Measurements from ENCODE around the gene KCNJ1. TPM values are rescaled to one million over a fixed set of nuclear protein-coding genes. Genes with fewer than 3 reads are reported as not detected.

The KCNJ1 gene
- total and polyA plus RNA-seq, 9 of the 15 experiments (the other 6 are each of a cell fraction or from before 2014, with no cell fraction given), result not detected

- no peaks in the 10 kb centered on the region for H3K9me3 ChIP-seq (replicated peaks; ENCODE audit: control insufficient read depth, insufficient read depth, low read depth, low read length)
- no peak overlapping the region for H3K4me3 ChIP-seq
- no peaks in the 10 kb centered on the region for H3K9me1 ChIP-seq (ENCODE audit: control insufficient read depth, insufficient read depth, low read length)
- ATAC-seq (no peak), FAIRE-seq (no peak), DNase-seq (ENCODE audit: extremely low read depth in 1 of 4, low spot score in 3 of 4) (no peak)
- H3K4me1 ChIP-seq (replicated peaks in 1 of 2; ENCODE audit: control insufficient read depth in 2 of 2, insufficient read depth in 2 of 2, low read length in 2 of 2), result no peaks in the 10 kb centered on the region
- in situ Hi-C loops (cut with MboI) (no loop called here), intact Hi-C loops (cut with micrococcal nuclease) (no loop called here)
- H4K20me1 ChIP-seq (replicated peaks; ENCODE audit: control insufficient read depth, insufficient read depth, low read length), result no peaks in the 10 kb centered on the region
- no TSS peak for BruUV-seq (replicated peaks)
- no peak overlapping the region for H3K9ac ChIP-seq (ENCODE audit: insufficient read depth in 1 of 2, low read depth in 2 of 2, low read length in 2 of 2)
- ChIA-PET POLR2A (interaction anchor here (0.6 kb wide), 1 partner anchor 32 kb away, joined by 3 read pairs; no protein-coding TSS in a partner anchor), CTCF (ENCODE audit: low intra/inter-chr PET ratio) (no interaction called here)
- H3K36me3 ChIP-seq (ENCODE audit: control insufficient read depth, insufficient read depth, low read length), result no peaks in the 10 kb centered on the region
- under 1% methylated on average over 16 of the region's 18 CpGs for WGBS (ENCODE audit: insufficient coverage, low coverage, missing lambda C conversion rate)
- H2AFZ ChIP-seq (ENCODE audit: low read depth, low read length), result no peak overlapping the region
- no peak overlapping the region for H3K4me2 ChIP-seq (ENCODE audit: insufficient read depth, low read length)
- no peak overlapping the region for H3K27ac ChIP-seq (ENCODE audit: extremely low read depth, low read depth, low read length)
- TF ChIP-seq STAG1 (CRISPR knock-in tag; IDR thresholded peaks at IDR 0.05; ENCODE audit: borderline replicate concordance) (no peak), ZC3H4 (CRISPR knock-in tag; IDR thresholded peaks at IDR 0.05; ENCODE audit: borderline replicate concordance) (no peak), ZFP30 (CRISPR knock-in tag; IDR thresholded peaks at IDR 0.05; ENCODE audit: borderline replicate concordance) (no peak), ZNF324 (CRISPR knock-in tag; IDR thresholded peaks at IDR 0.05) (no peak)
- no peaks in the 10 kb centered on the region for H3K79me2 ChIP-seq (ENCODE audit: control insufficient read depth, insufficient read depth, low read length)
- H3K27me3 ChIP-seq (ENCODE audit: control insufficient read depth in 2 of 2, insufficient read depth in 2 of 2, low read length in 2 of 2), result peaks cover 0 to 12% of the 10 kb centered on the region in 2 experiments; a peak in 2 of 5 replicates
Observed at GRCh38 chr11:128914216-128915148, 47.4 kb upstream of the KCNJ1 start.

DNA sequence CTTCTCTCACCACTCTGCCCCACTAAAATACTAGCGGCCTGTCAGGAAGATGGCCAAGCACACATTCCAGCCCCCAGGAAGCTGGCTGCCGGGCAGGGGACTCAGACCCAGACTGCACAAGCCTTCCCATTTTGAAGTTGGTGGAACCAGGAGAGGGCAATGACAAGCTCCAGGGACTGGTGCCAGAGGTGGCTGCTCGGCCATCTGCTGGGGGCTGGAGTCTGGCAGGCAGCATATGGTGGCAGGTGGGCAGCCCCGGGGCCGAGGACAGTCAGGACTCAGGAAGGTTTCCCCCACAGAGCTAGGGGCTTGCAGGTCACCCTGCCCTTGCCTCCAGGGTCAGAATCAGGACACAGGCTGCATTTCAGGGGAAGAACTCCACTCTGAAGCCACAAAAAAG lies 46.7 kb upstream of the KCNJ1 start:
- in situ Hi-C loops (cut with MboI) (no loop called here), intact Hi-C loops (cut with micrococcal nuclease) (no loop called here)
- ChIA-PET CTCF (ENCODE audit: low intra/inter-chr PET ratio) (no interaction called here), POLR2A (interaction anchor here (0.6 kb wide), 1 partner anchor 33 kb away, joined by 3 read pairs; no protein-coding TSS in a partner anchor)
- Histone ChIP-seq H3K4me3 (no peak overlapping the region), H3K27ac (ENCODE audit: extremely low read depth, low read depth, low read length) (no peak overlapping the region), H3K27me3 (ENCODE audit: control insufficient read depth in 2 of 2, insufficient read depth in 2 of 2, low read length in 2 of 2) (peaks cover 0 to 12% of the 10 kb centered on the region in 2 experiments; a peak in 3 of 5 replicates), H3K36me3 (ENCODE audit: control insufficient read depth, insufficient read depth, low read length) (no peaks in the 10 kb centered on the region), H3K9me1 (ENCODE audit: control insufficient read depth, insufficient read depth, low read length) (no peaks in the 10 kb centered on the region), H3K9me3 (replicated peaks; ENCODE audit: control insufficient read depth, insufficient read depth, low read depth, low read length) (no peaks in the 10 kb centered on the region), H3K79me2 (ENCODE audit: control insufficient read depth, insufficient read depth, low read length) (no peaks in the 10 kb centered on the region), H2AFZ (ENCODE audit: low read depth, low read length) (no peak overlapping the region), H3K4me1 (replicated peaks in 1 of 2; ENCODE audit: control insufficient read depth in 2 of 2, insufficient read depth in 2 of 2, low read length in 2 of 2) (no peaks in the 10 kb centered on the region), H4K20me1 (replicated peaks; ENCODE audit: control insufficient read depth, insufficient read depth, low read length) (no peaks in the 10 kb centered on the region), H3K4me2 (ENCODE audit: insufficient read depth, low read length) (no peak overlapping the region), H3K9ac (ENCODE audit: insufficient read depth in 1 of 2, low read depth in 2 of 2, low read length in 2 of 2) (no peak overlapping the region)
- DNase-seq (ENCODE audit: extremely low read depth in 1 of 4, low spot score in 3 of 4), result no peak
- no peak for FAIRE-seq
- ATAC-seq, result no peak
- BruUV-seq (replicated peaks), result no TSS peak
- 0% methylated on average over 3 of the region's 5 CpGs for WGBS (ENCODE audit: insufficient coverage, low coverage, missing lambda C conversion rate)
- TF ChIP-seq, protein P1, sequence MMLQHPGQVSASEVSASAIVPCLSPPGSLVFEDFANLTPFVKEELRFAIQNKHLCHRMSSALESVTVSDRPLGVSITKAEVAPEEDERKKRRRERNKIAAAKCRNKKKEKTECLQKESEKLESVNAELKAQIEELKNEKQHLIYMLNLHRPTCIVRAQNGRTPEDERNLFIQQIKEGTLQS (IDR thresholded peaks at IDR 0.05), result no peak
- TF ChIP-seq, protein P1 (CRISPR knock-in tag; conservative IDR thresholded peaks at IDR 0.05), result no peak
- TF ChIP-seq TFAP4 (CRISPR knock-in tag; IDR thresholded peaks at IDR 0.05; ENCODE audit: borderline replicate concordance), result no peak
- TF ChIP-seq HOMEZ (CRISPR knock-in tag; IDR thresholded peaks at IDR 0.05), result no peak
- no peak for TF ChIP-seq RCOR1 (IDR thresholded peaks at IDR 0.05; ENCODE audit: borderline replicate concordance in 1 of 2, low read depth in 2 of 2, low read length in 2 of 2)
- TF ChIP-seq PHTF2 (CRISPR knock-in tag; IDR thresholded peaks at IDR 0.05), result no peak
- no peak for TF ChIP-seq KLF1 (tag; IDR thresholded peaks at IDR 0.05)
- no peak for TF ChIP-seq NCOA6 (IDR thresholded peaks at IDR 0.05)
